Head of caudate nucleus (tissue), 42 donors: ENCODE measurements around the gene TOR3A.

Experiments used
- DNase-seq, 42 donors: peaks; one replicate each; pipeline versions ENCODE4 v3.0.0 to v3.0.0-alpha.2; 2020 to 2021; ENCODE audit warnings: mixed read lengths in 7 of 42
- intact Hi-C: fragments of 100-400 bp; cut with DNase I; formaldehyde crosslinking; loops from one replicate; pipeline ENCODE4 v1.15.0; 2022

TOR3A gene

DNA sequence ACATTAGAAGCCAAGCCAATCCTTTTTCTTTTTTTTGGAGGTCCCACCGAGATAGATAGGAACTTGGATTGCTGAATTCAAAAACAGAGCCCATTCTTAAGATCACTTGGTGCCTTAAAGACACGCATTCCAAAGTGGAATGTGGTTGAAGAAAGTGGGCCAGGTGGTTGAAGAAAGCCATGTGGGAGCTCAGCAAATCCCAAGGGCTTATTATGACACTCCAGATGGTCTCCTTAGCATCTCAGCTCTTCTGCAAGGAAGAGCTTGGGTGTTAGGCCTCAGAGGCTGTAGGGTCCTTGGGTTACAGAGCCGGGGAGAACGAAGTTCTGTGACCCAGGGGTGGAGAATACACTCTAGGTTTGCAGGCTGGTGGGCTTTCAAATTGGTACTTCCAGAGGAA lies 13.5 kb downstream of the TOR3A start:
- intact Hi-C loops = no loop called here
- no peak for DNase-seq

DNA sequence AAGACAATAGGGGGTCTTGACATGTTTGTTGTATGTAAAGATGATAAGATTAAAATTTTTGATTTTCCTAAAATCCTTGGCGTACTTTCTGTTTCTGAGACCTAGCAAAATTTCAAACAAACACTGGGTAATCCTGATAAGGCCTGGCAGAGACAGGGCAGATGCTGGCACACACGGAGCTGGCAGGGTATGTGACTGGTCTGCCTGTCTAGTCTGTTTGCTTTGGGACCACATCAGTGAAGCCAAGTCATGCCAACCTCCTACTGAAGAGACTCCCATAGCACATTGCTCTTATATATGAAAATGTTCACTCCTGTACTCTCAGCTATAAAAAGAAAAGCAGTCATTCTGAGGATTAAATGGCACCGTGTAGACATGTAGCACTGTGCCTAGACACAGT lies 14.1 kb downstream of the TOR3A start:
- no peak for DNase-seq
- intact Hi-C loops = no loop called here

DNA sequence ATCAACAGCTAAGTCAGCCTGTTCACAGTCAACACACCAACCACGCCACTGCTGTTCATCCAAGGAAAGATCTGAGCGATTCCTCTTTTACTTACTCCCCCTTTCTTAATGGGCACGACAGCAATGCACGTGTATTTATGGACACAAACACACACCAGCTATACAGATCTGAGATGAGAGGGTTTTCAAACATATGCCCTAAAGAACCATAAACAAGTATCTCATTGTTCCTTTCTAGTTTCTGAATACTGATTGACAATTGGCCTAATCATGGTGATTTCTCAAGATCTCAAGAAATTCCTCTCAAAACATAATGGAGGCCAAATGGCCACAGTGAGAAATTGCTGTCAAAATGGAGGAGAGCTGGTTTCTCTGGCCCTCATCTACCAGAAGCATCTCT lies 18.0 kb downstream of the TOR3A start:
- intact Hi-C loops = no loop called here
- no peak for DNase-seq

DNA sequence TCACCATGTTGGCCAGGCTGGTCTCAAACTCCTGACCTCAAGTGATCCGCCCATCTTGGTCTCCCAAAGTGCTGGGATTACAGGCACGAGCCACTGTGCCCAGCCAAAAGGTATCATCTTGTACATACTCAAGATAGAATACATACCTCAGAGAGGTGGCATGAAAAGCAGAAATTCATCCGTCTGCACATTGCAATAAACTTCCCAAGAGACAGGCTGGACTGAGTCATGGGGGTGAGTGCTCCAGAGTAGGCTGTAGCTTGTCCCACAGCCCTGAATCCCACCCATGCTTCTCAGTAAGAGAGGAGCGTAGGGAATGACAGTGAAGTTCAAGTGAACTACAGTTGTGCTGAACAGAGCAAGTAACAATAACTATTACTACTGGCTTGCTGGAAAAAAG lies 19.7 kb downstream of the TOR3A start:
- DNase-seq = no peak
- intact Hi-C loops = no loop called here

DNA sequence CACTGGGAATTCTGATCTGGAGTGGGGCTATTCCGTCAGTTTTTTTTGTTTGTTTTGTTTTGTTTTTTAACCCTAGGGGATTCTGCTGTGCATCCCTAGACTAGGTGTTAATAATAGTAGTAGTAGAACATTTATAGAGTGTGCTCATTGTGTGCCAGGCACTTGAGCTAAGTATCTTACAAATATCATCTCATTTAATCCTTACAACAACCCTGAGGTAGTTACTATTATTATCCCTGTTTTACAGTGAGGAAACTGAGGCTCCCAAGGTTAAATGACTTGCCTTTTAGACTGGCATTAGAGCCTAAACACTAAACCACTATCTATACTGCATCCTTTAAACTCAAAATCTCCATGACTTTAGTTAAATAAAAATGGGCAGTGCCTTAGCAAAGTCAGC lies 22.1 kb downstream of the TOR3A start:
- intact Hi-C loops = no loop called here
- DNase-seq = no peak

DNA sequence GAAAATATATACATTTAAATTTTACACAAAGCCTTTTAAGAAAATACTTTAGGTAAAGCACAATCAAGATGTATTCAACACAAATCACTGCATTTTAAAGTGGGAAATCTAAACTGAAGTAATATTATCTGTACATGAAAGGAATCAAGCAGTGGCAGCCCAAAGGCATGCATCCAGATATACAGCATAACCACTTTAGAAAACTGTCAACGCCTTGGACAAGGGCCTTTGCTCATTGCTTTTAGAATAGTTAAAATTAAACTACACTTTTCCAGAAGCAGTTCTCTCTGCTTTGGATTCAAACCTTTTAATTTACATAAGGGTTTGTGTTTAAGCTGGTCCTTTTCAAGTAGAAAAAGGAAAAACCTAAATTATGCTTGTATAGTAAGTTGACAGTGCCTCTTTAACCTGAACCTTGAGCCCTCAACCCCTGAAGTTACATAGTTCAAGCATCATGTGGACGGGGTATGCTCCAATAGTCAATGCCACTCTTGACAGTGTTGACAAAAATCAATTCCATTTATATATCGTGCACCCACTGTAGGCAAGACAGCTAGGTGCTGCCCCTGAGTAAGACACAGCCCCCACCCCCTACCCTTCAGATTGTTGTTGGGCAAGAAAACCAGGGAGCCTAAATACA lies 22.9 kb downstream of the TOR3A start:
- intact Hi-C loops = no loop called here
- DNase-seq = no peak

DNA sequence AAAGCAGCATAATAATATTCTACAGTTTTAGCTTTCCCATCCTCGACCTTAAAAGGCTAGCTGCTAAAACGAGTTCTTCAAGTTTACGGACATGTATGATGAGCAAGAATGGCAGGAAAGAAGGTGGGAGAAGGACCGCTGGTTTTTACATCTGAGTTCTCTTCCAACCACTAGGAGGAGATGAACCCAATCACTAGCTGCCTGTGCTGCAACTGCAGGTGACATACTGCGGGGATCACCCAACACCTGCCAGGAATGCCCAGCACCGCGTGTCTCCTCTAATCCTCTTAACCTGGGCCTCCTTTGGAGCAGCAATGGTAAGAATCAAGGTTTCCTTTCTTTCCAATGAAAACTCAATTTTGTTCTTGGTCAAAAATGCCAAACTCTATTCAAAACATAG lies 23.5 kb downstream of the TOR3A start:
- intact Hi-C loops = no loop called here
- no peak for DNase-seq

DNA sequence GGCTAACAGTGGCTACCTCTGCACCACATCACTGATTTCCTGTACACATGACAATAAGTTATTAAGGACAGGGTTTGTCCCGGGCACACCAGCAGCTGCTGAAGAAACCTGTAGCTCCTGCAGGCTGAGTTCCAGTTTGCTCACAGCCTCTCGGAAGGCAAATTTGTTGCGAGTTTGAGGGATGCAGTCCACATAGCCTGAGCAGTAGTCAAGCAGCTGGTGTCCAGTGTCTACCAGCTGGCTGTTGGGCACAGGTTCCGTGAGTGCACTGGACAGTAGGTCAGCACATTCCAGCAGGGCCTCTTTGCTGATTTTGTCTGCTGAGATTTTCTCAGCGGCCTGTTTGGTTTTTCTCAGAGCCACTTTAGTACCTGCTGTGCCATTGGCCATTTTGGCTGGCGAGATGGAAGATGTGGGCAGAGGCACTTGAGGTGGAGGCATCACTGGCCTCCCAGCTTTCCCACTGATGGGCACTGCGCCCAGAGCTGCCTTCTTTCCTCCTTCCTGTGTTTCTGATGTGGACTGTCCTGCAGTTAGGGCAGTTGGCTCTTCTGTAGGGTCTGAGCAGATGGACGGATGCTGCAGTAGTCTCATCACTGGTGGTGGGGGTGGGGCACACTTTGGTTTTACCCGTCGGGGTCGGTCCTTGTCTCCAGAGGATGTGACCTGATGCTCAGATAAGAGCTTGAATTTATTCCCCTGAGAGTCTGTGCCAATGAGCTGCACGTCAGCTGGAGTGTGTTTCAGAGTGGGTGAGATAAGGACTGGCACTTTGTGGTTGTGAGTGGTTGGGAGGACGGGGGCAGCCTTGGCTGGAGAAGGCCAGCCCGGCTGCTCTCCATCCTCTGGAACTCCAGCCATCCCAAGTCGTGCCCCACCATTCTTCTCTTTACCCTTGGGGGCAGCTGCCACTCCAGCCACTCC lies 26.1 kb downstream of the TOR3A start:
- intact Hi-C loops = no loop called here
- no peak for DNase-seq

DNA sequence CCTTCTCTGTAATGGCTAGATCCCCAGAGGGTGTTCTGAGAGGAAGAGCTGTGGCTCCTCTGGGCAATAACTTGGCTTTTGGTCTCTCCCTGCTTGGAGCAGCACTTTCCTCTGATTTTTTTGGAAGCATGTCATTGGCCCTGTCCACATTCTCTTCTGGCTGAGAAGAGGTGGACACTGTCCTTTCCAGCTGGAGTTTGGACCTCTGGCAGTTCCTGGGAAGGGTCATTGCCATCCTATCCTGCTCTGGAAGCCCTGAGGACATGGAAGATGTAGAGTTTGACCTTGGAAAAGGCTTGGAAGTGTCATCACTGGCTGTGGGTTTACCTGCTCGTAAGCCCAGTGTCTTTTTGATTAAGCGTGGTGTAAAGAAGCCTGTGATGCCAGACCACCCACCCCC lies 26.8 kb downstream of the TOR3A start:
- intact Hi-C loops = no loop called here
- DNase-seq = no peak

DNA sequence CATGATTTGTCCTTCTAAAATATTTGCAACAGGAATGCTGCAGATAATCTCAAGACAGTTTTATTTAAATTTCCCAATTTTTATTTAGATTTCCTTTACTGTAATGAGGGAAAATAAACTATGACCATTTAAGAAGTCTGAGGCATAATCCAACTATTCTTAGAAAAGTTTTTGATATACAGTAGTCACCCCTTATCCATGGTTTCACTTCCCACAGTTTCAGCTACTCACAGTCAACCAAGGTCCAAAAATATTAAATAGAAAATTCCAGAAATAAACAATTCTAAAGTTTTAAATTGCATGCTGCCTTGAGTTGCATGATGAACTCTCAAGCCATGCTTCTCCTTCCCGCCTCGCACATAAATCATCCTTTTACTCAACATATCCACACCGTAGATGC lies 33.3 kb downstream of the TOR3A start:
- DNase-seq = no peak
- intact Hi-C loops = no loop called here

DNA sequence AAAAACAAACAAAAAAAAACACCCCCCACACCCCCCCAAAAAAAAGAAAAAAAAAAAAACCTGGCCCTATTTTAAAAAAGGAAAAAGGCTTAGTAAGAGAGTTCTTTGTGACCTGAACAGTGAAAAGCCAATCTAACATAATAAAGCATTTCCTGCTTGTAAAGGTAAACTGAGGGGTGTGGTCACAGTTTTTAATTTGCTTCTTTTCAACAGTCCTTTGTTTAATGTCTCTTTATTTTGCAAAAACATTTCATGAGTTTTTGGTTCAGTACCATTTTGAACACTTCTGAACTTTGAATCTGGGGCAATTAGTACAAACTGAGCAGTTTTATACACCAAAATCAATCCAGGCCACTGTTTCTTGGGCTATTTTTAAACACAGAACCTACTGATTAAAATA lies 37.6 kb downstream of the TOR3A start:
- DNase-seq = no peak
- intact Hi-C loops = no loop called here

DNA sequence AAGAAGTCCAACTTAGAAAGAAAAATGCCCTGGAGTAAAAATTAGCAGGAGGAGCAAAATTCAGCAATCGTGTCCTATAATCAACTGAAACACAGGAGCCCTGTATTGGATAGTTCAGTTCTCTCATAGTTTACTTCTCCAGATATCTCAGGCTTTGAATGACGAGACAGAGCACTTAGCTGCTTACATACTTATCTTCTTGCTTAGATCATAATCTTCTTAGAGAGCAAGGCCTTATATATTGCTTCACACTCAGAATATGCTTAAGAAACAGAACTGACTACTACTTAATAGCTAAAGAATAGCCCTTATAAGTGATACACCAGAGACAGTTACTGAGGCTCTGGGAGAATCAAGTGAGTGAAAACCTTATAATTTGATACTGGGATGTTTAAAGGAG lies 38.9 kb downstream of the TOR3A start:
- DNase-seq = no peak
- intact Hi-C loops = loop anchor here (5.0 to 10.0 kb wide), 2 partner anchors 54 to 247 kb away; partner anchors contain the start of gene AXDND1

DNA sequence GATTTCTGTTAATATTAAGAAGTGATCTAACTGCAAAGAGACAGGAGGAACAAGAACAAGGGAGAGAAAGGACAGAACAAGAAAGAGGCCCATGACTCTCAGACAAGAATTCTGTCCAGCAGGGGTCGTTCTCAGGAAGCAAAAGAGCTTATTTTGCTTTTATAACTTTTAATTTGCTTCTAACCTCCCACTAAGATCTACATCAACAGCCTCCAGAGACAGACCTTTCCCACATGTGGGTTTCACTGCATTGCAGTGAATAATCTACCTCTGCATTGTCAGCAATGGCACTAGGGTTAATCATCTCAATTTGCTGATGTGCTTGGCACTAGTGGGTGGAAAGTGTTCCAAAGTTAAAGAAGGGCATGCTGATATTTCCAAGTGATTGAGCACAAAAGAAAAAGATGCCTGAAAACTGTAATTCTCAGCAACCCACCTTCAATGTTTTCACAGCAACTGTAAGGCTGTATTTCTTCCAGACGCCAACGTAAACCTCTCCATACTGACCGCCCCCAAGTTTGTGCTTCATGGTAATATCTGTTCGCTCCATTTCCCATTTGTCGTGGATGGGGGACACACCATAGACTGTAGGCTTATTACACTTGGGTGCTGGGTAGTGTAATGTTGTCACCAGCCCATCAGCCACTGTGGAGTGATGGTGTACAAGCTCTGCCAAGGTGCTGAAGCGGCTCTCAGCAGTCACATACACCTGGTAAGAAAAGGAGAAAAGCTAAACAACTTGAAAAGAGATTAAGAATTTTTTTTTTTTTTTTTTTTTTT lies 39.5 kb downstream of the TOR3A start:
- peak in 36 of 42 donors; percentile 4 to 83 (median 49) for DNase-seq
- intact Hi-C loops = loop anchor here (5.0 to 10.0 kb wide), 2 partner anchors 53 to 246 kb away; partner anchors contain the start of gene AXDND1

DNA sequence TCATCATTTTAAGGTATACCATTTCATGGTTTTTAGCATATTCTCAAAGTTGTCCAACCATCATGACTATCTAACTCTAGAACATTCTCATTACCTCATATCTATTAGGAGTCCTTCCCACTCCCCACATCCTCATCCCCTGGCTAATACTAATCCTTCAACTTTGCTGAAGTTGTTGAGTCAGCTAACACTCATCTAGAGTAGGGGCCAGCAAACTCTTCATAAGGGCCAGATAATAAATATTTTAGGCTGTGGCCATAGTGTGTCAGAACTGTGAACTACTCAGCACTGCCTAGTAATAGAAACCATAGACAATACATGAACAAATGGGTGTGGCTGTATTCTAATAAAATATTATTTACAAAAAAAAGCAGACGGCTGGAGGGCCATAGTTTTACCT lies 43.0 kb downstream of the TOR3A start:
- intact Hi-C loops = loop anchor here (5.0 to 10.0 kb wide), 2 partner anchors 50 to 242 kb away; partner anchors contain the start of gene AXDND1

DNA sequence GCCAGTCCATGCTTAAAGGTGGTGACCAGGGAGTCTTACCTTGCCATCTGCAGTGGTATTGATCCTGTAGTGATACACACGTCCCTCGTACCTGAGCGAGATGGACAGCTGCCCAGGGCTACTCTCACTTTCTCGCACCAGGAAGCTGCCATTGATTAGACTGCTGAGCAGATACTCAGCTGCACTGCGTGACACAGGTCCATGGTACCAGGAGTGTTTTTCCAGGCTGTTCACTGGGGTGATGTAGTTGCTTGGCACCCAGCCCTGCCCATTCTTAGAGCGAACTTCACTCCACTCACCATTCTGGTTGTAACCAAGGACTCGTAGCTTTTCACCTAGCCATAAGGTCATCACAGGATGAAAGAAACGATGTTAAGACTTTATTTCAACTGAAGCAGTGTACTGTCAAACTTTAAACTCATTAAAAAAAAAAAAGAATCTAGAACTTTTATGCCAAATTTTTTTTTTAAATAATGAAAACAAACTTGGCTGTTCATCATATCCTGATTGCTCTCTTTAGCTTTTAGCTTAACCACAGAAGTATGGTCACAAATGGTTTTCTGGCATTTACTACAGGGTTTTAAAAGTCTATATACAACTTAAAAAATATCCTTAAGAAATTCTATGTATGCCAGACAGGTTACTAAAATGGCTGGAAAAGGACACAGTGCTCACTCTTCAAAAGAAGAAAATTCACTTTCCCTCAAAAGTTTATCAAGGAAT lies 44.6 kb downstream of the TOR3A start:
- intact Hi-C loops = loop anchor here (10.0 kb wide), 1 partner anchor 48 kb away; no protein-coding TSS in a partner anchor
- DNase-seq = peak in 5 of 42 donors; percentile 11 to 52 (median 31)

More for the DNA sequence above, 43.0 kb downstream of the TOR3A start:
- no peak for DNase-seq

DNA sequence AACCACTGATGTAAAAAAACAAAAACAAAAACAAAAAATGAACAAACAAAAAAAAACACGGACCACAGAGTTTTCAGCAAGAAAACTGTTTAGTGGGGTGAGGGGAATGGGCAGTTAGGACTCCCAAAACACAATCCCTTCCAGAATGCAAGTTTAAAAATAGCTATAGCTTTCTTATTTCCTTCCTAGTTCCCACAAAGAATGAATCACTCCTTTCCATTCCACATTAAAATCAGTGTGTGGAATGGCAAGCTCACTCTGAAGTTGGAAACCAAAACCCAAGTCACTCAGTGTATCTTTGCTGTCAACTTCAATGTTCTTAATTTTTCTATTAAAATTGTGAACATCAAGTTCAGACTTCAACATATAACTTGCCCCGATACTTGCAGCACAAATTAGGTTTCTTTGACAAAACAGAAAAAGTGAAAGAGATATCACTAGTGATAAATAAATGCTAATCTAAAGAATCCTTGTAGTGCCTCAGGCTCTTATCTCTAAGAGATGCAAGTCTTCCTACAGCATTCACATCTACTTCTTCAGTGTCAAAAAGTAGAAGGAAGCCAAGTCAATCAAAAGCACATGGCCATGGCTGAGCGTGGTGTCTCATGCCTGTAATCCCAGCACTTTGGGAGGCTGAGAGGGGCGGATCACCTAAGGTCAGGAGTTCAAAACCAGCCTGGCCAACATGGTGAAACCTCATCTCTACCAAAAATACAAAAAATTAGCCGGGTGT lies 45.5 kb downstream of the TOR3A start:
- intact Hi-C loops = loop anchor here (10.0 kb wide), 1 partner anchor 47 kb away; no protein-coding TSS in a partner anchor
- no peak for DNase-seq

DNA sequence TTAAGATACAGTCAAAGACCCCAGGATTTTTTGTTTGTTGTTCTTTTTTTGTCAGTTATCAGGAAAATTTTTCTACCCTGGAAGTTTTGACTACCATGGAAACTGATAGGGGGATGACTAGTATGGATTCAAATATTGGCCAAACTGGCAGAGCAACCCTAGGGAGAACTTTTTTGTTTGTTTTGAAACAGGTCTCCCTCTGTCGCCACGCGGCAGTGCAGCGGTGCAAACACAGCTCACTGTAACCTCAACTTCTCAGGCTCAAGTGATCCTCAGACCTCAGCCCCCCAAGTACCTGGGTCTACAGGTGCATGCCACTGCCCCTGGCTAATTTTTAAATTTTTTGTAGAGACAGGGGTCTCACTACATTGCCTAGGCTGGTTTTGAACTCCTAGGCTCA lies 46.6 kb downstream of the TOR3A start:
- intact Hi-C loops = loop anchor here (10.0 kb wide), 1 partner anchor 46 kb away; no protein-coding TSS in a partner anchor
- DNase-seq = no peak
